ENCODE measurements around the gene MTR. TPM values are rescaled to one million over a fixed set of nuclear protein-coding genes. Genes with fewer than 3 reads are reported as not detected.

The MTR gene
- total RNA-seq, 4 donors from 2014 or later = 24.9 to 38.0 (median 30.8) TPM

DNA sequence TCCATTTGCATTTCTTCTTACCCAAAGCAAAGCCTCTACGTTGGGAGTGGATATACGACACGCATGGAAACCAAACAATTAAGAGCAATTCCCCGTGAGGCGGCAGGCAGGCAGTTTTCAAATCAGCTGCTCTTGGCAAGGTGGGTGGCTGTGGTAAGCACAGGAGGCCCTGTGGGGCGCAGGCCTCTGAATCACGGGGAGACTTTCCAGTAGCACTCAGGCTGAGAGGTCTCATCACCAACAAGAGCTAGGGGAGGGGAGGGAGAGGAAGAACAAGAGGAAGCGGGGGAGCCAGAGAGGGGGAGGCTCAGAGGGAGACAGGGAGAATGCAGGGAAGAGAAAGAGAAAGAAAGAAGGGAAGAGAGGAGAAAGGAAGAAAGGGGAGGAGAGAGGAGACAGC lies 152.7 kb downstream of the MTR start:
- ATAC-seq (ENCODE audit: low FRiP score) (no peak), DNase-seq (ENCODE audit: low spot score) (no peak)
- TF ChIP-seq, protein P1, sequence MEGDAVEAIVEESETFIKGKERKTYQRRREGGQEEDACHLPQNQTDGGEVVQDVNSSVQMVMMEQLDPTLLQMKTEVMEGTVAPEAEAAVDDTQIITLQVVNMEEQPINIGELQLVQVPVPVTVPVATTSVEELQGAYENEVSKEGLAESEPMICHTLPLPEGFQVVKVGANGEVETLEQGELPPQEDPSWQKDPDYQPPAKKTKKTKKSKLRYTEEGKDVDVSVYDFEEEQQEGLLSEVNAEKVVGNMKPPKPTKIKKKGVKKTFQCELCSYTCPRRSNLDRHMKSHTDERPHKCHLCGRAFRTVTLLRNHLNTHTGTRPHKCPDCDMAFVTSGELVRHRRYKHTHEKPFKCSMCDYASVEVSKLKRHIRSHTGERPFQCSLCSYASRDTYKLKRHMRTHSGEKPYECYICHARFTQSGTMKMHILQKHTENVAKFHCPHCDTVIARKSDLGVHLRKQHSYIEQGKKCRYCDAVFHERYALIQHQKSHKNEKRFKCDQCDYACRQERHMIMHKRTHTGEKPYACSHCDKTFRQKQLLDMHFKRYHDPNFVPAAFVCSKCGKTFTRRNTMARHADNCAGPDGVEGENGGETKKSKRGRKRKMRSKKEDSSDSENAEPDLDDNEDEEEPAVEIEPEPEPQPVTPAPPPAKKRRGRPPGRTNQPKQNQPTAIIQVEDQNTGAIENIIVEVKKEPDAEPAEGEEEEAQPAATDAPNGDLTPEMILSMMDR (IDR thresholded peaks at IDR 0.05) = no peak

DNA sequence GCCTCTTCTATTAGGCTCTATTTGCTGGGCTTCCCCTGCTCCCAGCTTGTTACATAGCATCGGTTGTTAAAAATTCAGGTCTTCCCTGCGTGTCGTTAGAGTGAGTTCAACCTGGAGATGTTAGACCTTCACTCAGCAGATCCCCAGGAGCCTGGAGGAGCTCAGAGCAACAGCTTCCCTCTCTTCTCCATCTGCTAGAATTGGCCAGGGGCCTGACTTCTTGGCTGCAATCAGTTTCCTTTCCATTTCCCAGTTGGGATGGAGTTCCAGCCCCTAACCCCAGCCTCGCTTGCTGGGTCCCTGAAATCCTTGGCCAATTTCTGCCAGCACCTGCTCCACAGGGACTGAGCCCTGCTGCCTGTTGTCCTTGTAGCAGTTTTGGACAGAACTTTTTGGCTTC lies 153.3 kb downstream of the MTR start:
- ATAC-seq (ENCODE audit: low FRiP score) = no peak
- TF ChIP-seq, protein P1 (IDR thresholded peaks at IDR 0.05) = no peak

DNA sequence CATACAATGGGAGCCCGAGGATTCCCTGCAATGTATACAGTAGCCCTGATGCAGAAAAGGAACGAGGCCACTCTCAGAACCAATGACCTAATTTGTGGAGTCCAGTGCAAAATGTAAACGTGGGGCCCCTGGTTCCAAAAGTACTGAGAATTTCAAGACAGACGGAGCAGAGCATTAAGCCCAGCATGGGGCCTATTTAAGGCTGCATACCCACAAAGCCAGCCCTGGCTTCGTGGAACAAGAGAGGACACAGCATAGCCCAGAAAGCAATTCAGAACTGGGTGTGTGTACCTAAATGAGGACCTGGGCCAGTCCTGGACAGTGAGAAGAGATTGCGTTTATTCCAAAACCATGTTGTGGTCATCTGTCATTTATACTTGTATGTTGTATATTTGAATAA lies 153.9 kb downstream of the MTR start:
- DNase-seq (ENCODE audit: low spot score) (no peak), ATAC-seq (ENCODE audit: low FRiP score) (no peak)
- TF ChIP-seq, protein P1 (IDR thresholded peaks at IDR 0.05) = no peak

More for the DNA sequence above, 153.3 kb downstream of the MTR start:
- DNase-seq (ENCODE audit: low spot score) = no peak

DNA sequence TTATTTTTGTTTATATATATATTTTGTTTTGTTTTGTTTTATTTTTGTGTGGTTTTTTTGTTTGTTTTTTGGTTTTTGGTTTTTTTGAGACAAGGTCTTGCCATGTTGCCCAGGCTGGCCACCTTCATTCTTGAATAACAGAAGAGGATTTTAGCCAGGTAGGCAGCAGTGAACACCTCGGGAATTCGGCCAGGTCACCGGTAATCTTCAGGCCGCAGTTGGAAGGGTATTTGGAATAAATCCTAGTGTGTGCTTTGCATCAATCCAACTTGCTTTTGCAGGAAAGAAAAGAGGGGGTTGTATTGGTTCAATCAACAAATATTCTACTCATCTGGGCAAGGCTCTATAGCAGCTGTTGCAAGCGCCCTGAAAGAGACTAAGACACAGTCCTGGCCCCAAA lies 155.3 kb downstream of the MTR start:
- TF ChIP-seq, protein P1 (IDR thresholded peaks at IDR 0.05) = no peak
- DNase-seq (ENCODE audit: low spot score) = no peak
- ATAC-seq (ENCODE audit: low FRiP score) = no peak

DNA sequence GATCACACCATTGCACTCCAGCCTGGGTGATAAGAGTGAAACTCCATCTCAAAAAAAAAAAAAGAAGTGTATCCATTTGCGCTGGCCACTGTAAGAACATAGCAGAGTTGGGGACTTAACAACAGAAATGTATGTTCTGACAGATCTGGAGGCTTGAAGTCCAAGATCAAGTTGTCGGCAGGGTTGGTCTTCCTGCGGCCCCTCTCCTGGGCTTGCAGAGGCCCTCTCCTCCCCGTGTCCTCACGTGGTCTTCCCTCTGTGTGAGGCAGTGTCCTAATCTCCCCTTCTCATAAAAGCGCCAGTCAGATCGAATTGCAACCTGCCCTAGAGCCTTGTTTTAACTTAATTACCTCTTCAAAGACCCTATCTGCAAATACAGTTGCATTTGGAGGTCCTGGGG lies 156.6 kb downstream of the MTR start:
- ATAC-seq (ENCODE audit: low FRiP score) (no peak), DNase-seq (ENCODE audit: low spot score) (no peak)
- TF ChIP-seq, protein P1 (IDR thresholded peaks at IDR 0.05) = no peak

DNA sequence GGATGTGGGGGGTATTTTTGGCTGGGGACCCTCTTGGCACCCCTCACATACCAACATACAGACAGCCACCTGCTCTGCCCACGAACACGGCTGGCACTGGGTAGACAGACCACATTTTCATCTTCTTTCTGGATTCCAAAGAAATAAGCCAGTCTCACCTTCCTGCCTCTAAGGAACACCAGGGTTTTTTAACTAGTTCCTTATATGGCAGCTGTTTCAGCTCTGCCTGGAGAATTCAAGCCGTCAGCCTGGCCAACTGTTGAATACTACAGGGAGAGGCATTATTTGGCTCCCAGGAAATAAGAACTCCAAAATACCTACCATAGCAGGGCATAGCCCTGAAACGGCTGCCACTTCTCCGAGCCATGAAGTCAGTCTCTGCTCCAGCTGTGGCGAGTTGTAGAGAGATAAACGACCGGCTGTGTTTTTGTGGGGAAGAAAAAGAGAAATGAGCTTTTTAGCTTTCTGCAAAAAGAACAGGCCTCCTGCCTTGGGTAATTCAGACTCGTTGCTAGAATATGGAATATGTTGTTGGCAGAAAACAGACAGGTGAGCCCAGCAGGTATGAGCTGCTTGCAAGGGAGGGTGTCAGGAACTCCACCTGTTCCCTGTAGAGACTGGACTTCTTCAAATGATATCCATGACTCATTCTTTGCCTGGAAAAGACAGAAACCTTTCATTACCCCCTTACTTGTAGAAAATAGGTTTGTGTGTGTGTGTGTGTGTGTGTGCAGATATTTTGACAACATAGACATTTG lies 157.3 kb downstream of the MTR start:
- TF ChIP-seq, protein P1 (IDR thresholded peaks at IDR 0.05) = no peak
- no peak for DNase-seq (ENCODE audit: low spot score)
- no peak for ATAC-seq (ENCODE audit: low FRiP score)

DNA sequence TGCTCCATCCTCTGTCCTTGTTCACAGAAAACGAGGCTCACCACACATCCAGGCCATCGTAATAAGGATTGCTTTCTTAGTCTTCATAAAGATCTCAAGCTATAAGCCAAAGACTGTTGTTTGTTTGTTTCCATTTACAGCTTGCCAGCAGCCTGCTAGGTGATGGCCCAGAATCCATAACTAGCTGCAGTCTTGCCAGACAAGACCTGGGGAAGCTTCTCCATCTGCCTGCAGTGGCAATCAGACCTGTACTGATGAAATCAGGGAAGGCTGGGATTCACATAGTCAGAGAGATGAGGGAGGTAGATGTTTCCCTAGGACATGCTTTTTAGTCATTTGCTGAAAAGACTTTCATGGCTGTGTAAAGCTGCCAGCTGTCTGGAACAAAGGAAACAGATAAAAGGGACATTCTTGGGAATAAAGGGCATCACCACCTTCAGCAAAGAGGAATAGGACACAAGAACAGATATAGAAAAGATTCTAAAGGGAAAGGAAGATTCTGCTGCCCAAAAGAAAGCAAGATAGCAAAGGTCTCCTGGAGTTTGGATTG lies 158.1 kb downstream of the MTR start:
- TF ChIP-seq, protein P1 (IDR thresholded peaks at IDR 0.05) = no peak
- DNase-seq (ENCODE audit: low spot score) (no peak), ATAC-seq (ENCODE audit: low FRiP score) (no peak)

Measured in omental fat pad (tissue), 4 donors.